Body of pancreas (tissue), 4 donors: ENCODE measurements around the gene ALG12.

Experiments used
- CTCF ChIP-seq, 7 experiments: fragments of 450-650 bp in 4 of 7; fragments of 200-600 bp in 3 of 7; sonication (generic) in 3 of 7; IDR thresholded peaks; one replicate each; pipeline ENCODE4 v1.5.1; 2016 to 2019; ENCODE audit warnings: antibody characterized with exemption in 7 of 7
- POLR2A ChIP-seq, 3 donors: fragments of 450-650 bp; IDR thresholded peaks; one replicate each; pipeline ENCODE4 v1.6.1; 2016; ENCODE audit warnings: antibody characterized with exemption in 3 of 3, mild to moderate bottlenecking in 2 of 3

DNA sequence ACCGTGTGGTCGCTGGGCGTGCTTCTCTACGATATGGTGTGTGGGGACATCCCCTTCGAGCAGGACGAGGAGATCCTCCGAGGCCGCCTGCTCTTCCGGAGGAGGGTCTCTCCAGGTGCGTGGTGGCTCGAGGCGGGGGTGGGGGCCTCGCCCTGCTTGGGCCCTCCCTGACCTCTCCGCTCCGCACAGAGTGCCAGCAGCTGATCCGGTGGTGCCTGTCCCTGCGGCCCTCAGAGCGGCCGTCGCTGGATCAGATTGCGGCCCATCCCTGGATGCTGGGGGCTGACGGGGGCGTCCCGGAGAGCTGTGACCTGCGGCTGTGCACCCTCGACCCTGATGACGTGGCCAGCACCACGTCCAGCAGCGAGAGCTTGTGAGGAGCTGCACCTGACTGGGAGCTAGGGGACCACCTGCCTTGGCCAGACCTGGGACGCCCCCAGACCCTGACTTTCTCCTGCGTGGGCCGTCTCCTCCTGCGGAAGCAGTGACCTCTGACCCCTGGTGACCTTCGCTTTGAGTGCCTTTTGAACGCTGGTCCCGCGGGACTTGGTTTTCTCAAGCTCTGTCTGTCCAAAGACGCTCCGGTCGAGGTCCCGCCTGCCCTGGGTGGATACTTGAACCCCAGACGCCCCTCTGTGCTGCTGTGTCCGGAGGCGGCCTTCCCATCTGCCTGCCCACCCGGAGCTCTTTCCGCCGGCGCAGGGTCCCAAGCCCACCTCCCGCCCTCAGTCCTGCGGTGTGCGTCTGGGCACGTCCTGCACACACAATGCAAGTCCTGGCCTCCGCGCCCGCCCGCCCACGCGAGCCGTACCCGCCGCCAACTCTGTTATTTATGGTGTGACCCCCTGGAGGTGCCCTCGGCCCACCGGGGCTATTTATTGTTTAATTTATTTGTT lies 44.8 kb upstream of the ALG12 start:
- TF ChIP-seq CTCF (IDR thresholded peaks at IDR 0.05) (no peak), POLR2A (IDR thresholded peaks at IDR 0.05) (peak in 1 of 3 donors; percentile 43)
